Left ventricle myocardium inferior (tissue), 1 donor: ENCODE measurements around the gene RAD23B. TPM values are rescaled to one million over a fixed set of nuclear protein-coding genes. Genes with fewer than 3 reads are reported as not detected.
A peak's percentile ranks its signal among the peaks of the same experiment; 100 is the strongest.

Experiments used
- DNase-seq: peaks from one replicate; pipeline ENCODE4 v3.0.0-alpha.2; 2020
- H3K27ac ChIP-seq: fragments of 200-600 bp; replicated peaks from 2 replicates; pipeline ENCODE4 v1.8.0; 2021
- H3K27me3 ChIP-seq: fragments of 200-600 bp; 2 replicates; pipeline ENCODE4 v1.8.0; 2021; ENCODE audit warnings: low read depth
- H3K36me3 ChIP-seq: fragments of 200-600 bp; 2 replicates; pipeline ENCODE4 v1.8.0; 2021
- H3K4me1 ChIP-seq: fragments of 200-600 bp; 2 replicates; pipeline ENCODE4 v1.8.0; 2021
- H3K4me3 ChIP-seq: fragments of 200-600 bp; 2 replicates; pipeline ENCODE4 v1.8.0; 2021; ENCODE audit warnings: mild to moderate bottlenecking, moderate library complexity
- H3K9me3 ChIP-seq: fragments of 200-600 bp; replicated peaks from 2 replicates; pipeline ENCODE4 v1.8.0; 2021
- CTCF ChIP-seq: fragments of 200-600 bp; IDR thresholded peaks from 2 replicates; pipeline ENCODE4 v1.8.0; 2021; ENCODE audit warnings: antibody characterized with exemption, mild to moderate bottlenecking, borderline replicate concordance
- intact Hi-C: fragments of 100-400 bp; cut with micrococcal nuclease; formaldehyde crosslinking; loops from one replicate; pipeline ENCODE4 v1.11.0; 2022
- total RNA-seq: library from RNA; stranded (reverse); fragmentation: NEBNext Ultra II Directional; extraction: Animal tissue kit (Norgen Biotek cat#: 25700); gene quantifications from one replicate; pipeline ENCODE4 v1.2.1, GENCODE V29; 2021
- donor health status: DM: no; HTN: yes; CAD: no; lungs with severe emphysema.

Gene RAD23B
- total RNA-seq, 1 donor from 2014 or later, result 104 TPM

- peaks cover 26% of the 10 kb centered on the region for H3K4me1 ChIP-seq
- no peak for DNase-seq
- no peak overlapping the region for H3K27ac ChIP-seq
- peaks cover 6% of the 10 kb centered on the region for H3K9me3 ChIP-seq
- H3K27me3 ChIP-seq, result no peaks in the 10 kb centered on the region
- peaks cover 80% of the 10 kb centered on the region for H3K36me3 ChIP-seq
- intact Hi-C loops, result no loop called here
- no peak overlapping the region for H3K4me3 ChIP-seq
- TF ChIP-seq CTCF, result no peak
Measured at GRCh38 chr9:107330420-107330819, 47.3 kb downstream of the RAD23B start.

- intact Hi-C loops, result no loop called here
- H3K27ac ChIP-seq, result peak overlapping the region; percentile 37
- peaks cover 67% of the 10 kb centered on the region for H3K36me3 ChIP-seq
- no peaks in the 10 kb centered on the region for H3K27me3 ChIP-seq
- no peaks in the 10 kb centered on the region for H3K9me3 ChIP-seq
- H3K4me3 ChIP-seq, result no peak overlapping the region
- no peak for TF ChIP-seq CTCF
- DNase-seq, result no peak
- peaks cover 37% of the 10 kb centered on the region for H3K4me1 ChIP-seq
Measured at GRCh38 chr9:107332883-107333282, 49.8 kb downstream of the RAD23B start.

GRCh38 chr9:107333363-107333762 lies 50.3 kb downstream of the RAD23B start:
- DNase-seq, result no peak
- Histone ChIP-seq H3K9me3 (no peaks in the 10 kb centered on the region), H3K27ac (no peak overlapping the region), H3K36me3 (peaks cover 65% of the 10 kb centered on the region), H3K4me1 (peaks cover 40% of the 10 kb centered on the region), H3K27me3 (no peaks in the 10 kb centered on the region), H3K4me3 (no peak overlapping the region)
- no peak for TF ChIP-seq CTCF
- intact Hi-C loops, result no loop called here

GRCh38 chr9:107334103-107334776 lies 51.2 kb downstream of the RAD23B start:
- H3K27ac ChIP-seq, result no peak overlapping the region
- H3K36me3 ChIP-seq, result peaks cover 57% of the 10 kb centered on the region
- H3K4me3 ChIP-seq, result no peak overlapping the region
- DNase-seq, result no peak
- H3K9me3 ChIP-seq, result no peaks in the 10 kb centered on the region
- H3K27me3 ChIP-seq, result no peaks in the 10 kb centered on the region
- peaks cover 39% of the 10 kb centered on the region for H3K4me1 ChIP-seq
- no peak for TF ChIP-seq CTCF
- intact Hi-C loops, result no loop called here

- Histone ChIP-seq H3K4me1 (peaks cover 43% of the 10 kb centered on the region), H3K9me3 (no peaks in the 10 kb centered on the region), H3K36me3 (peaks cover 46% of the 10 kb centered on the region), H3K27ac (no peak overlapping the region), H3K27me3 (no peaks in the 10 kb centered on the region), H3K4me3 (no peak overlapping the region)
- DNase-seq, result no peak
- intact Hi-C loops, result no loop called here
- TF ChIP-seq CTCF, result no peak
Measured at GRCh38 chr9:107335331-107335730, 52.3 kb downstream of the RAD23B start.
